D721Med (cell line): ENCODE measurements around the gene IRAK2.
"Not testable (repeated sequence)": the region's sequence is repeated elsewhere in the genome, so short reads cannot be mapped to it uniquely, and the experiment has no call there.

Experiments
- DNase-seq: peaks from one replicate; pipeline ENCODE4 v3.0.0; 2011; ENCODE audit warnings: low spot score; ENCODE audit not compliant: insufficient read length
- FAIRE-seq: peaks from 2 replicates; lab custom pipeline; 2011; peaks lifted over from hg19 to GRCh38; lab: Jason Lieb, UNC
- CTCF ChIP-seq: IDR thresholded peaks from 2 replicates; pipeline ENCODE4 v1.5.1; 2012; ENCODE audit warnings: mild to moderate bottlenecking, control low read depth; ENCODE audit not compliant: insufficient read depth; ENCODE audit errors: missing control alignments

Gene IRAK2

GRCh38 chr3:10173095-10173925 lies 8.6 kb downstream of the IRAK2 start:
- no peak for TF ChIP-seq CTCF
- FAIRE-seq = no peak
- DNase-seq = peak; percentile 1

- FAIRE-seq (no peak), DNase-seq (peak; percentile 4)
- TF ChIP-seq CTCF = no peak
Measured at GRCh38 chr3:10173926-10174435, 9.3 kb downstream of the IRAK2 start.

GRCh38 chr3:10175334-10175733 lies 10.6 kb downstream of the IRAK2 start:
- not testable (repeated sequence) for DNase-seq, FAIRE-seq

- FAIRE-seq, DNase-seq: not testable (repeated sequence)
Measured at GRCh38 chr3:10176150-10176549, 11.4 kb downstream of the IRAK2 start.

GRCh38 chr3:10177737-10178136 lies 13.0 kb downstream of the IRAK2 start:
- TF ChIP-seq CTCF = no peak
- no peak for DNase-seq
- no peak for FAIRE-seq

GRCh38 chr3:10178892-10179291 lies 14.2 kb downstream of the IRAK2 start:
- no peak for DNase-seq
- TF ChIP-seq CTCF = no peak

GRCh38 chr3:10180289-10180688 lies 15.6 kb downstream of the IRAK2 start:
- no peak for TF ChIP-seq CTCF
- DNase-seq = no peak
- FAIRE-seq = no peak

More at GRCh38 chr3:10178892-10179291, 14.2 kb downstream of the IRAK2 start:
- FAIRE-seq = no peak

GRCh38 chr3:10180738-10181295 lies 16.1 kb downstream of the IRAK2 start:
- TF ChIP-seq CTCF = no peak
- DNase-seq = no peak
- FAIRE-seq = no peak
